WTC11 (cell line): ENCODE data around the gene MS4A15.

Experiments used
- KAT7 ChIP-seq: sonication (generic); formaldehyde crosslinking; IDR thresholded peaks from 2 replicates; pipeline ENCODE4 v1.8.1; 2023; ENCODE audit warnings: missing genetic modification reagents, mild to moderate bottlenecking, borderline replicate concordance
- NFATC4 ChIP-seq: fragments of 250-450 bp; sonication (Bioruptor Pico); IDR thresholded peaks from 2 replicates; pipeline ENCODE4 v1.9.0; 2021; ENCODE audit warnings: mild to moderate bottlenecking
- OVOL2 ChIP-seq: fragments of 250-450 bp; sonication (Bioruptor Pico); IDR thresholded peaks from 2 replicates; pipeline ENCODE4 v1.9.0; 2021; ENCODE audit warnings: mild to moderate bottlenecking, borderline replicate concordance
- ZMAT4 ChIP-seq: fragments of 250-450 bp; sonication (Bioruptor Pico); IDR thresholded peaks from 2 replicates; pipeline ENCODE4 v1.9.0; 2021; ENCODE audit warnings: mild to moderate bottlenecking
- TF ChIP-seq, protein P1 (sequence below): fragments of 200-600 bp; IDR thresholded peaks from 2 replicates; pipeline ENCODE4 v1.8.0; 2022; ENCODE audit warnings: antibody characterized with exemption
- TF ChIP-seq, protein P2 (sequence below): sonication (generic); formaldehyde crosslinking; IDR thresholded peaks from 2 replicates; pipeline ENCODE4 v1.8.0; 2022; ENCODE audit warnings: mild to moderate bottlenecking, missing genetic modification reagents

DNA sequence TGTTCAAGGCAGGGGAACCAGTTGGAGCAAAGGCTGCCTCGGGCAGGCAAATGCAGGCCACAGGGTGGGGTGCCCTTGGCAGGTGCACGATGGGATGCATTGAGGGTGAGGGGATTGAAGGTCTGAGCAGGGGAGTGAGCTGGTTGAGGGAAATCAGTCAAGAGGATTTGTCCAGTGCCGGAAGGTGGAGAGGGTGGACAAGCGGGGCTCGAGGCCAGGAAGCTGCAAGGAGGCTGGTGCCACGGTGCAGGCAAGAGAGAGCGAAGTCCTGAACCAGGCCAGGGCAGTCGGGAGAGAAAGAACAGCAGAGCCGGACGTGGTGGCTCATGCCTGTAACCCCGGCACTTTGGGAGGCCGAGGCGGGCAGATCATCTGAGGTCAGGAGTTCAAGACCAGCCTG is 18.1 kb downstream of the MS4A15 start:
- TF ChIP-seq, protein P1, sequence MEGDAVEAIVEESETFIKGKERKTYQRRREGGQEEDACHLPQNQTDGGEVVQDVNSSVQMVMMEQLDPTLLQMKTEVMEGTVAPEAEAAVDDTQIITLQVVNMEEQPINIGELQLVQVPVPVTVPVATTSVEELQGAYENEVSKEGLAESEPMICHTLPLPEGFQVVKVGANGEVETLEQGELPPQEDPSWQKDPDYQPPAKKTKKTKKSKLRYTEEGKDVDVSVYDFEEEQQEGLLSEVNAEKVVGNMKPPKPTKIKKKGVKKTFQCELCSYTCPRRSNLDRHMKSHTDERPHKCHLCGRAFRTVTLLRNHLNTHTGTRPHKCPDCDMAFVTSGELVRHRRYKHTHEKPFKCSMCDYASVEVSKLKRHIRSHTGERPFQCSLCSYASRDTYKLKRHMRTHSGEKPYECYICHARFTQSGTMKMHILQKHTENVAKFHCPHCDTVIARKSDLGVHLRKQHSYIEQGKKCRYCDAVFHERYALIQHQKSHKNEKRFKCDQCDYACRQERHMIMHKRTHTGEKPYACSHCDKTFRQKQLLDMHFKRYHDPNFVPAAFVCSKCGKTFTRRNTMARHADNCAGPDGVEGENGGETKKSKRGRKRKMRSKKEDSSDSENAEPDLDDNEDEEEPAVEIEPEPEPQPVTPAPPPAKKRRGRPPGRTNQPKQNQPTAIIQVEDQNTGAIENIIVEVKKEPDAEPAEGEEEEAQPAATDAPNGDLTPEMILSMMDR, result no peak
- TF ChIP-seq OVOL2 (CRISPR knock-in tag), result no peak
- TF ChIP-seq NFATC4 (CRISPR knock-in tag), result no peak
- TF ChIP-seq, protein P2, sequence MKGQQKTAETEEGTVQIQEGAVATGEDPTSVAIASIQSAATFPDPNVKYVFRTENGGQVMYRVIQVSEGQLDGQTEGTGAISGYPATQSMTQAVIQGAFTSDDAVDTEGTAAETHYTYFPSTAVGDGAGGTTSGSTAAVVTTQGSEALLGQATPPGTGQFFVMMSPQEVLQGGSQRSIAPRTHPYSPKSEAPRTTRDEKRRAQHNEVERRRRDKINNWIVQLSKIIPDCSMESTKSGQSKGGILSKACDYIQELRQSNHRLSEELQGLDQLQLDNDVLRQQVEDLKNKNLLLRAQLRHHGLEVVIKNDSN (CRISPR knock-in tag), result no peak
- TF ChIP-seq ZMAT4 (CRISPR knock-in tag), result no peak
- TF ChIP-seq KAT7 (CRISPR knock-in tag), result no peak
